ENCODE results near the gene AKAP8L. TPM values are rescaled to one million over a fixed set of nuclear protein-coding genes. Genes with fewer than 3 reads are reported as not detected.

The AKAP8L gene
- total and polyA plus RNA-seq, 9 of the 15 experiments (the other 6 are each of a cell fraction or from before 2014, with no cell fraction given) = 2.4 to 116 (median 70.7) TPM

DNA sequence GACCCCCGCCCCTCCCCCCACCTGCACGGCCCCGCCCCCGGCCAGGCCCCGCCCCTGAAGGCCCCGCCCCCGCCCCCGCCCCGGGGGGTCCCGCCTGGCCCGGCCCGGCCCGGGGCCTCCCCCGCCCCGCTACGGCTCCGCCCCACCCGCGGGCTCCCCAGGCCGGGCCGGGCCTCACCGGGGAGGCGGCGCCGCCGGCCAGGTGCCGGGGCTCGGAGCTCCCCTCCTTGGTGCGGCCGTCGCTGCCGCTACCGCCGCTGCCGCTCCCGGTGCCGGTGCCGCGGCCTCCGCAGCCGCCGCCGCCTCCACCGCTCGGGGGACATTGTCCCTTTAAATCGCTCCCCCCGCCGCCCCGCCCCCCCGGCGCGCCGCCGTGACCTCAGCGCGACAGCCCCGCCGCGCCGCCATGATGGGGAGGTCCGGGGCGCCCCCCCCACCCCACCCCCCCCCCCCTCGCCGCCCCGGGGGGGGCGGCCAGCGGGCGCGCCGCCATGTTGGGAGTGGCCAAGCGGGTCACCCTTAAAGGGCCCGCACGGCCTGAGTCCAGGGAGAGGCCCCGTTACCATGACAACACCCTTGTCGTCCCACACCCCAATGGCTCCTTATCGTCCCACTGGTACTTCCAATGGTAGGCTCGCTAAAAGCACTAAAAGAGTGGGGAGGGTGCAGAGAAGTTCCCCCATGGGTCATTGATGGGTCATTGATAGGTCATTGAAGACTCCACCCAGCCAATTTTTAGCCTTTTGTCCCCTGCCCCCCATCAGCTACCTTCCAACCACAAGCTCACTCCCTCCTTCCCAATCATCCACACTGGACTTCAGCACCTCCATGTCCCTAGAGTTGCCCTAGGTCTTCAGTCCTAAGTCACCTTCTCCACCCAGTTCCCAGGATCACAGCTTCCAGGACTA, 31.1 kb upstream of the AKAP8L start, which contains the start of gene WIZ (continued):
- TF ChIP-seq CCNT2 (IDR thresholded peaks at IDR 0.05; ENCODE audit: borderline replicate concordance, extremely low read depth, insufficient read length, low read depth, low read length) = peak; percentile 44
- TF ChIP-seq, protein P1, sequence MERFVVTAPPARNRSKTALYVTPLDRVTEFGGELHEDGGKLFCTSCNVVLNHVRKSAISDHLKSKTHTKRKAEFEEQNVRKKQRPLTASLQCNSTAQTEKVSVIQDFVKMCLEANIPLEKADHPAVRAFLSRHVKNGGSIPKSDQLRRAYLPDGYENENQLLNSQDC (CRISPR knock-in tag; IDR thresholded peaks at IDR 0.05) = no peak
- peak; percentile 90 for TF ChIP-seq ATF1 (CRISPR knock-in tag; IDR thresholded peaks at IDR 0.05)
- TF ChIP-seq ATF1 (tag; IDR thresholded peaks at IDR 0.05) = no peak
- TF ChIP-seq FOXJ2 (tag; IDR thresholded peaks at IDR 0.05) = no peak
- TF ChIP-seq JUNB (CRISPR knock-in tag; conservative IDR thresholded peaks at IDR 0.05) = no peak
- TF ChIP-seq HDAC2 (IDR thresholded peaks at IDR 0.05) = no peak
- no peak for TF ChIP-seq ZNF121 (CRISPR knock-in tag; conservative IDR thresholded peaks at IDR 0.05)
- TF ChIP-seq, protein P2, sequence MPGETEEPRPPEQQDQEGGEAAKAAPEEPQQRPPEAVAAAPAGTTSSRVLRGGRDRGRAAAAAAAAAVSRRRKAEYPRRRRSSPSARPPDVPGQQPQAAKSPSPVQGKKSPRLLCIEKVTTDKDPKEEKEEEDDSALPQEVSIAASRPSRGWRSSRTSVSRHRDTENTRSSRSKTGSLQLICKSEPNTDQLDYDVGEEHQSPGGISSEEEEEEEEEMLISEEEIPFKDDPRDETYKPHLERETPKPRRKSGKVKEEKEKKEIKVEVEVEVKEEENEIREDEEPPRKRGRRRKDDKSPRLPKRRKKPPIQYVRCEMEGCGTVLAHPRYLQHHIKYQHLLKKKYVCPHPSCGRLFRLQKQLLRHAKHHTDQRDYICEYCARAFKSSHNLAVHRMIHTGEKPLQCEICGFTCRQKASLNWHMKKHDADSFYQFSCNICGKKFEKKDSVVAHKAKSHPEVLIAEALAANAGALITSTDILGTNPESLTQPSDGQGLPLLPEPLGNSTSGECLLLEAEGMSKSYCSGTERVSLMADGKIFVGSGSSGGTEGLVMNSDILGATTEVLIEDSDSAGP (CRISPR knock-in tag; IDR thresholded peaks at IDR 0.05) = peak; percentile 96
- TF ChIP-seq RAD51 (IDR thresholded peaks at IDR 0.05; ENCODE audit: borderline replicate concordance, low read depth) = no peak
- no peak for TF ChIP-seq SMARCA5 (IDR thresholded peaks at IDR 0.05)
- TF ChIP-seq TGIF2 (CRISPR knock-in tag; IDR thresholded peaks at IDR 0.05) = no peak
- no peak for TF ChIP-seq ZNF274 (IDR thresholded peaks at IDR 0.05; ENCODE audit: borderline replicate concordance, low read depth, low read length)
- no peak for TF ChIP-seq NFE2L1 (tag; IDR thresholded peaks at IDR 0.05; ENCODE audit: borderline replicate concordance, low read depth)
- TF ChIP-seq ESRRB (CRISPR knock-in tag; IDR thresholded peaks at IDR 0.05; ENCODE audit: borderline replicate concordance) = no peak
- 0 out of 4 replicates have a peak, but pooled peaks of 1 of the 2 experiments have one; percentile 33 for TF ChIP-seq ARNT (IDR thresholded peaks at IDR 0.05)
- TF ChIP-seq ZNF232 (CRISPR knock-in tag; IDR thresholded peaks at IDR 0.05) = no peak
- peak in 1 of 2 experiments; percentile 91; a peak in 2 of 4 replicates for TF ChIP-seq CSDE1 (IDR thresholded peaks at IDR 0.05)
- TF ChIP-seq, protein P3, sequence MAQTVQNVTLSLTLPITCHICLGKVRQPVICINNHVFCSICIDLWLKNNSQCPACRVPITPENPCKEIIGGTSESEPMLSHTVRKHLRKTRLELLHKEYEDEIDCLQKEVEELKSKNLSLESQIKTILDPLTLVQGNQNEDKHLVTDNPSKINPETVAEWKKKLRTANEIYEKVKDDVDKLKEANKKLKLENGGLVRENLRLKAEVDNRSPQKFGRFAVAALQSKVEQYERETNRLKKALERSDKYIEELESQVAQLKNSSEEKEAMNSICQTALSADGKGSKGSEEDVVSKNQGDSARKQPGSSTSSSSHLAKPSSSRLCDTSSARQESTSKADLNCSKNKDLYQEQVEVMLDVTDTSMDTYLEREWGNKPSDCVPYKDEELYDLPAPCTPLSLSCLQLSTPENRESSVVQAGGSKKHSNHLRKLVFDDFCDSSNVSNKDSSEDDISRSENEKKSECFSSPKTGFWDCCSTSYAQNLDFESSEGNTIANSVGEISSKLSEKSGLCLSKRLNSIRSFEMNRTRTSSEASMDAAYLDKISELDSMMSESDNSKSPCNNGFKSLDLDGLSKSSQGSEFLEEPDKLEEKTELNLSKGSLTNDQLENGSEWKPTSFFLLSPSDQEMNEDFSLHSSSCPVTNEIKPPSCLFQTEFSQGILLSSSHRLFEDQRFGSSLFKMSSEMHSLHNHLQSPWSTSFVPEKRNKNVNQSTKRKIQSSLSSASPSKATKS (CRISPR knock-in tag; IDR thresholded peaks at IDR 0.05) = no peak
- TF ChIP-seq TSC22D4 (tag; IDR thresholded peaks at IDR 0.05) = no peak
- TF ChIP-seq CXXC5 (CRISPR knock-in tag; IDR thresholded peaks at IDR 0.05) = 0 out of 2 replicates have a peak, but pooled peaks have one; percentile 42
- peak; percentile 79 to 98 (median 97) for TF ChIP-seq YY1 (IDR thresholded peaks at IDR 0.05; ENCODE audit: borderline replicate concordance in 1 of 3, control insufficient read depth in 1 of 3, extremely low read depth in 1 of 3, insufficient read depth in 3 of 3, insufficient read length in 1 of 3, insufficient replicate concordance in 2 of 3, low read depth in 1 of 3, low read length in 2 of 3)
- peak; percentile 74; the same call in 1 of the 2 replicates for TF ChIP-seq EHMT2 (IDR thresholded peaks at IDR 0.05)
- no peak for TF ChIP-seq ADNP (tag; IDR thresholded peaks at IDR 0.05)
- TF ChIP-seq RNF2 (IDR thresholded peaks at IDR 0.05) = no peak
- TF ChIP-seq PHF8 (IDR thresholded peaks at IDR 0.05; ENCODE audit: borderline replicate concordance, low read length) = peak; percentile 53; the same call in 1 of the 2 replicates
